HCT116 (cell line): ENCODE measurements around the gene CTBP2. TPM values are rescaled to one million over a fixed set of nuclear protein-coding genes. Genes with fewer than 3 reads are reported as not detected.

Source experiments
- ATAC-seq: fragments of 200-7000 bp; cut with Tn5 transposase; 2 replicates; pipeline ENCODE4 v1.9.1; 2020; ENCODE audit warnings: mild to moderate bottlenecking, moderate library complexity
- BruUV-seq: library from RNA; stranded (reverse); fragments of 400-500 nt; replicated peaks from 2 replicates; lab custom pipeline; 2021; lab: Mats Ljungman, UMichigan
- CTCF ChIA-PET: fragments of 300-600 bp; sonication (Branson Sonifier 250); formaldehyde crosslinking; loops from one replicate; lab custom pipeline; 2021; ENCODE audit warnings: antibody characterized with exemption; lab: Charles Lee
- POLR2A ChIA-PET: fragments of 300-600, 350-600 bp; sonication (Branson Sonifier 250); formaldehyde crosslinking; loops from one replicate; lab custom pipeline; 2021; ENCODE audit warnings: antibody characterized with exemption; lab: Charles Lee
- RAD21 ChIA-PET, 2 experiments: fragments of 300-600 bp; sonication (Branson Sonifier 250); formaldehyde crosslinking; loops; one replicate each; lab custom pipeline; 2023; ENCODE audit warnings: low total read pairs in 2 of 2; ENCODE audit not compliant: uncharacterized antibody in 2 of 2, unreplicated experiment in 2 of 2, low non-redundant PET in 1 of 2; lab: Charles Lee
- DNase-seq: peaks from one replicate; pipeline ENCODE4 v3.0.0-alpha.2; 2010; ENCODE audit warnings: low read depth, low spot score
- H2AFZ ChIP-seq: fragments of 200-600 bp; shearing (Covaris generic), sonication (generic); 2 replicates; pipeline ENCODE4 v1.6.1; 2017; ENCODE audit warnings: low read depth, mixed run types, mixed read lengths, antibody characterized with exemption, low read length; ENCODE audit not compliant: poor library complexity, severe bottlenecking
- H3K27ac ChIP-seq: 2 replicates; pipeline ENCODE4 v1.5.1; 2012; ENCODE audit warnings: low read depth, low read length
- H3K27me3 ChIP-seq: fragments of 200-600 bp; sonication (generic); 2 replicates; pipeline ENCODE4 v1.6.1; 2016; ENCODE audit warnings: mixed run types, low read length, mixed read lengths; ENCODE audit not compliant: insufficient read depth
- H3K36me3 ChIP-seq, 2 experiments: fragments of 200-500 bp in 1 of 2; fragments of 200-600 bp in 1 of 2; sonication (Bioruptor generic) in 1 of 2; sonication (generic) in 1 of 2; 2 replicates each; pipeline versions ENCODE4 v1.5.1 to v1.6.1; 2014 to 2016; ENCODE audit warnings: low read length in 2 of 2, inconsistent platforms in 1 of 2, mixed read lengths in 1 of 2, mixed run types in 1 of 2; ENCODE audit not compliant: insufficient read depth in 2 of 2, control insufficient read depth in 1 of 2
- H3K4me1 ChIP-seq, 2 experiments: fragments of 200-600 bp in 1 of 2; sonication (generic) in 1 of 2; 2 replicates each; pipeline versions ENCODE4 v1.5.1 to v1.6.1; 2012 to 2017; ENCODE audit warnings: low read length in 2 of 2, inconsistent platforms in 1 of 2, mild to moderate bottlenecking in 1 of 2, mixed read lengths in 1 of 2, mixed run types in 1 of 2, moderate library complexity in 1 of 2; ENCODE audit not compliant: insufficient read depth in 2 of 2, control insufficient read depth in 1 of 2
- H3K4me2 ChIP-seq: fragments of 200-600 bp; sonication (generic); 2 replicates; pipeline ENCODE4 v1.6.1; 2017; ENCODE audit warnings: mixed run types, low read length, mixed read lengths
- H3K4me3 ChIP-seq, 2 experiments: fragments of 200-600 bp in 1 of 2; sonication (generic) in 1 of 2; replicated peaks in 1 of 2; 2 replicates each; pipeline ENCODE4 v1.5.1; 2011 to 2016; ENCODE audit warnings: low read length in 2 of 2, control low read depth in 1 of 2, low read depth in 1 of 2, mild to moderate bottlenecking in 1 of 2, mixed read lengths in 1 of 2, mixed run types in 1 of 2
- H3K79me2 ChIP-seq: fragments of 200-600 bp; sonication (generic); 2 replicates; pipeline ENCODE4 v1.6.1; 2017; ENCODE audit warnings: mild to moderate bottlenecking, mixed run types, low read length, moderate library complexity, mixed read lengths; ENCODE audit not compliant: insufficient read depth
- H3K9ac ChIP-seq: fragments of 200-600 bp; sonication (generic); 2 replicates; pipeline ENCODE4 v1.6.1; 2016; ENCODE audit warnings: low read length, mixed read lengths
- H3K9me2 ChIP-seq: fragments of 200-600 bp; sonication (generic), shearing (Covaris generic); 2 replicates; pipeline ENCODE4 v1.6.1; 2017; ENCODE audit warnings: mixed run types, mild to moderate bottlenecking, moderate library complexity; ENCODE audit not compliant: insufficient read depth
- H3K9me3 ChIP-seq, 2 experiments: fragments of 200-500 bp in 1 of 2; fragments of 200-600 bp in 1 of 2; sonication (Bioruptor generic) in 1 of 2; sonication (generic) in 1 of 2; 2 replicates each; pipeline ENCODE4 v1.6.1; 2014 to 2017; ENCODE audit warnings: low read length in 2 of 2, mixed read lengths in 2 of 2, inconsistent platforms in 1 of 2, low read depth in 1 of 2, mild to moderate bottlenecking in 1 of 2, mixed run types in 1 of 2, moderate library complexity in 1 of 2; ENCODE audit not compliant: control insufficient read depth in 1 of 2, insufficient read depth in 1 of 2
- H4K20me1 ChIP-seq: fragments of 200-600 bp; sonication (generic), shearing (Covaris generic); 2 replicates; pipeline ENCODE4 v1.6.1; 2017; ENCODE audit warnings: mixed run types, mild to moderate bottlenecking, moderate library complexity; ENCODE audit not compliant: insufficient read depth
- EGR1 ChIP-seq: IDR thresholded peaks from 2 replicates; pipeline ENCODE4 v1.6.1; 2012; ENCODE audit warnings: low read depth
- ELF1 ChIP-seq: IDR thresholded peaks from 2 replicates; pipeline ENCODE4 v1.6.1; 2012; ENCODE audit warnings: low read depth, borderline replicate concordance
- EZH2 ChIP-seq: fragments of 200-600 bp; sonication (generic); IDR thresholded peaks from 2 replicates; pipeline ENCODE4 v1.6.1; 2017; ENCODE audit warnings: antibody characterized with exemption, mixed run types
- POLR2A ChIP-seq: IDR thresholded peaks from 2 replicates; pipeline ENCODE4 v1.7.0; 2011; ENCODE audit warnings: borderline replicate concordance; ENCODE audit not compliant: insufficient read depth, insufficient read length; ENCODE audit errors: extremely low read depth
- RAD21 ChIP-seq: IDR thresholded peaks from 2 replicates; pipeline ENCODE4 v1.6.1; 2012; ENCODE audit warnings: low read depth, mild to moderate bottlenecking
- SP1 ChIP-seq: IDR thresholded peaks from 2 replicates; pipeline ENCODE4 v1.6.1; 2012; ENCODE audit warnings: low read depth
- SRF ChIP-seq: IDR thresholded peaks from 2 replicates; pipeline ENCODE4 v1.6.1; 2012; ENCODE audit warnings: low read depth
- YY1 ChIP-seq: IDR thresholded peaks from 2 replicates; pipeline ENCODE4 v1.6.1; 2011; ENCODE audit warnings: low read length, low read depth, moderate library complexity, mild to moderate bottlenecking; ENCODE audit not compliant: insufficient replicate concordance; ENCODE audit errors: extremely low read depth
- intact Hi-C: fragments of 100-400 bp; cut with micrococcal nuclease; formaldehyde crosslinking; loops from 2 replicates; pipeline ENCODE4 v1.10.0; 2022
- total RNA-seq: library from RNA; stranded (reverse); gene quantifications from one replicate; pipeline ENCODE4 v1.2.1, GENCODE V29; 2021; ENCODE audit not compliant: unreplicated experiment
- TF ChIP-seq, protein P1 (sequence below), 3 experiments: fragments of 200-600 bp in 1 of 3; sonication (generic) in 1 of 3; IDR thresholded peaks in 2 of 3; conservative IDR thresholded peaks in 1 of 3; 2 replicates each; pipeline ENCODE4 v1.5.1; 2012 to 2017; ENCODE audit warnings: low read depth in 2 of 3, low read length in 2 of 3, antibody characterized with exemption in 1 of 3, borderline replicate concordance in 1 of 3, control low read depth in 1 of 3, mild to moderate bottlenecking in 1 of 3, mixed read lengths in 1 of 3, mixed run types in 1 of 3, moderate library complexity in 1 of 3; ENCODE audit not compliant: insufficient read depth in 1 of 3
- TF ChIP-seq, protein P2 (sequence below): IDR thresholded peaks from 2 replicates; pipeline ENCODE4 v1.6.1; 2012
- TF ChIP-seq, protein P3 (sequence below): IDR thresholded peaks from 2 replicates; pipeline ENCODE4 v1.6.1; 2012; ENCODE audit warnings: low read depth

The CTBP2 gene
- total RNA-seq, 1 experiment from 2014 or later, result 144 TPM

DNA sequence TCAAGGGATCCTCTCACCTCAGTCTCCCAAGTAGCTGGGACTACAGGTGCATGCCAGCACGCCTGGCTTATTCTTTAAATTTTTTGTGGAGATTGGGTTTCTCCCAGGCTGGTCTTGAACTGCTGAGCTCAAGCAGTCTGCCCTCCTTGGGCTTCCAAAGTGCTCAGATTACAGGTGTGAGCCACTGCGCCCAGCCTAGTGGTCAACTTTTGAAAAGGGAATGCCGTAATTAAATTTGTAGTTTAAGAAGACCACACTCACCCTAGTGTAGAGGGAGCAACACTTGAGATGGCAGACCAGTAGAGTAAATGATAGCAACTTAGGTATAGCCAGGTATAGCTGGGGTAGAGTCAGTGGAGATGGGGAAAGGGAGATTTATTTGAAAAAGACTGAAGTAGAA, 200.8 kb downstream of the CTBP2 start:
- H3K9ac ChIP-seq, result no peak overlapping the region
- CTCF ChIA-PET, result no interaction called here

More for the DNA sequence above, 200.8 kb downstream of the CTBP2 start:
- Histone ChIP-seq H2AFZ (no peak overlapping the region), H3K79me2 (peaks cover 95% of the 10 kb centered on the region), H4K20me1 (peaks cover 28% of the 10 kb centered on the region; the same call in 1 of the 2 replicates), H3K4me1 (peaks cover 0 to 17% of the 10 kb centered on the region in 2 experiments), H3K4me3 (no peak overlapping the region), H3K9me3 (no peaks in the 10 kb centered on the region), H3K9me2 (no peaks in the 10 kb centered on the region), H3K36me3 (no peaks in the 10 kb centered on the region), H3K4me2 (no peak overlapping the region), H3K27me3 (no peaks in the 10 kb centered on the region), H3K27ac (no peak overlapping the region)
- intact Hi-C loops, result no loop called here
- DNase-seq (no peak), ATAC-seq (peak; percentile 40; the same call in 1 of the 2 replicates)
- ChIA-PET POLR2A (no interaction called here), RAD21 (no interaction called here)
- no TSS peak for BruUV-seq
- TF ChIP-seq, protein P1, sequence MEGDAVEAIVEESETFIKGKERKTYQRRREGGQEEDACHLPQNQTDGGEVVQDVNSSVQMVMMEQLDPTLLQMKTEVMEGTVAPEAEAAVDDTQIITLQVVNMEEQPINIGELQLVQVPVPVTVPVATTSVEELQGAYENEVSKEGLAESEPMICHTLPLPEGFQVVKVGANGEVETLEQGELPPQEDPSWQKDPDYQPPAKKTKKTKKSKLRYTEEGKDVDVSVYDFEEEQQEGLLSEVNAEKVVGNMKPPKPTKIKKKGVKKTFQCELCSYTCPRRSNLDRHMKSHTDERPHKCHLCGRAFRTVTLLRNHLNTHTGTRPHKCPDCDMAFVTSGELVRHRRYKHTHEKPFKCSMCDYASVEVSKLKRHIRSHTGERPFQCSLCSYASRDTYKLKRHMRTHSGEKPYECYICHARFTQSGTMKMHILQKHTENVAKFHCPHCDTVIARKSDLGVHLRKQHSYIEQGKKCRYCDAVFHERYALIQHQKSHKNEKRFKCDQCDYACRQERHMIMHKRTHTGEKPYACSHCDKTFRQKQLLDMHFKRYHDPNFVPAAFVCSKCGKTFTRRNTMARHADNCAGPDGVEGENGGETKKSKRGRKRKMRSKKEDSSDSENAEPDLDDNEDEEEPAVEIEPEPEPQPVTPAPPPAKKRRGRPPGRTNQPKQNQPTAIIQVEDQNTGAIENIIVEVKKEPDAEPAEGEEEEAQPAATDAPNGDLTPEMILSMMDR (IDR thresholded peaks at IDR 0.05 in 2 of 3, conservative IDR thresholded peaks at IDR 0.05 in 1 of 3; ENCODE audit: borderline replicate concordance in 1 of 3, insufficient read depth in 1 of 3, low read depth in 2 of 3, low read length in 2 of 3), result no peak
- TF ChIP-seq YY1, result no peak
- no peak for TF ChIP-seq SRF
- TF ChIP-seq EZH2, result no peak
- TF ChIP-seq, protein P2, sequence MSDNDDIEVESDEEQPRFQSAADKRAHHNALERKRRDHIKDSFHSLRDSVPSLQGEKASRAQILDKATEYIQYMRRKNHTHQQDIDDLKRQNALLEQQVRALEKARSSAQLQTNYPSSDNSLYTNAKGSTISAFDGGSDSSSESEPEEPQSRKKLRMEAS, result no peak
- TF ChIP-seq ELF1, result no peak
- TF ChIP-seq POLR2A, result no peak
- no peak for TF ChIP-seq EGR1
- no peak for TF ChIP-seq RAD21
- TF ChIP-seq, protein P3, sequence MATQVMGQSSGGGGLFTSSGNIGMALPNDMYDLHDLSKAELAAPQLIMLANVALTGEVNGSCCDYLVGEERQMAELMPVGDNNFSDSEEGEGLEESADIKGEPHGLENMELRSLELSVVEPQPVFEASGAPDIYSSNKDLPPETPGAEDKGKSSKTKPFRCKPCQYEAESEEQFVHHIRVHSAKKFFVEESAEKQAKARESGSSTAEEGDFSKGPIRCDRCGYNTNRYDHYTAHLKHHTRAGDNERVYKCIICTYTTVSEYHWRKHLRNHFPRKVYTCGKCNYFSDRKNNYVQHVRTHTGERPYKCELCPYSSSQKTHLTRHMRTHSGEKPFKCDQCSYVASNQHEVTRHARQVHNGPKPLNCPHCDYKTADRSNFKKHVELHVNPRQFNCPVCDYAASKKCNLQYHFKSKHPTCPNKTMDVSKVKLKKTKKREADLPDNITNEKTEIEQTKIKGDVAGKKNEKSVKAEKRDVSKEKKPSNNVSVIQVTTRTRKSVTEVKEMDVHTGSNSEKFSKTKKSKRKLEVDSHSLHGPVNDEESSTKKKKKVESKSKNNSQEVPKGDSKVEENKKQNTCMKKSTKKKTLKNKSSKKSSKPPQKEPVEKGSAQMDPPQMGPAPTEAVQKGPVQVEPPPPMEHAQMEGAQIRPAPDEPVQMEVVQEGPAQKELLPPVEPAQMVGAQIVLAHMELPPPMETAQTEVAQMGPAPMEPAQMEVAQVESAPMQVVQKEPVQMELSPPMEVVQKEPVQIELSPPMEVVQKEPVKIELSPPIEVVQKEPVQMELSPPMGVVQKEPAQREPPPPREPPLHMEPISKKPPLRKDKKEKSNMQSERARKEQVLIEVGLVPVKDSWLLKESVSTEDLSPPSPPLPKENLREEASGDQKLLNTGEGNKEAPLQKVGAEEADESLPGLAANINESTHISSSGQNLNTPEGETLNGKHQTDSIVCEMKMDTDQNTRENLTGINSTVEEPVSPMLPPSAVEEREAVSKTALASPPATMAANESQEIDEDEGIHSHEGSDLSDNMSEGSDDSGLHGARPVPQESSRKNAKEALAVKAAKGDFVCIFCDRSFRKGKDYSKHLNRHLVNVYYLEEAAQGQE, result no peak
- TF ChIP-seq SP1, result no peak
